Tibial nerve (tissue), 4 donors: ENCODE results near the gene NELFB. TPM values are rescaled to one million over a fixed set of nuclear protein-coding genes. Genes with fewer than 3 reads are reported as not detected.

Source experiments
- DNase-seq, 2 donors: peaks; one replicate each; pipeline ENCODE4 v3.0.0-alpha.2; 2019; ENCODE audit warnings: low spot score in 2 of 2
- H3K27ac ChIP-seq, 4 donors: fragments of 200-600 bp; sonication (generic) in 3 of 4; one replicate each; pipeline ENCODE4 v1.5.1; 2017 to 2019; ENCODE audit warnings: mild to moderate bottlenecking in 1 of 4
- H3K27me3 ChIP-seq, 2 donors: fragments of 200-600 bp; sonication (generic) in 1 of 2; one replicate each; pipeline versions ENCODE4 v1.5.1 to v1.6.0; 2017 to 2019
- H3K36me3 ChIP-seq, 3 donors: fragments of 200-600 bp; sonication (generic); one replicate each; pipeline ENCODE4 v1.5.1; 2018 to 2019
- H3K4me1 ChIP-seq, 4 donors: fragments of 200-600 bp; sonication (generic) in 3 of 4; one replicate each; pipeline ENCODE4 v1.5.1; 2017 to 2019
- H3K4me3 ChIP-seq, 4 donors: fragments of 200-600 bp; sonication (generic) in 3 of 4; one replicate each; pipeline ENCODE4 v1.5.1; 2017 to 2019; ENCODE audit warnings: mild to moderate bottlenecking in 1 of 4, moderate library complexity in 1 of 4
- H3K9me3 ChIP-seq, 4 donors: fragments of 200-600 bp; sonication (generic) in 3 of 4; one replicate each; pipeline ENCODE4 v1.5.1; 2017 to 2019
- CTCF ChIP-seq, 5 experiments: fragments of 200-600 bp in 3 of 5; fragments of 450-650 bp in 2 of 5; sonication (generic) in 3 of 5; IDR thresholded peaks; one replicate each; pipeline ENCODE4 v1.5.1; 2016 to 2019; ENCODE audit warnings: antibody characterized with exemption in 5 of 5, mild to moderate bottlenecking in 3 of 5, moderate library complexity in 2 of 5
- EP300 ChIP-seq, 2 donors: sonication (generic); formaldehyde crosslinking; IDR thresholded peaks; one replicate each; pipeline ENCODE4 v1.6.1; 2017; ENCODE audit warnings: antibody characterized with exemption in 2 of 2, mild to moderate bottlenecking in 1 of 2
- POLR2A ChIP-seq, 2 donors: fragments of 450-650 bp; IDR thresholded peaks; one replicate each; pipeline ENCODE4 v1.6.1; 2017; ENCODE audit warnings: antibody characterized with exemption in 2 of 2, mild to moderate bottlenecking in 2 of 2, moderate library complexity in 2 of 2
- WGBS, 2 donors: methylation state at CpG; one replicate each; pipeline ENCODE4 v1.1.5; 2018; 5-methylcytosine and 5-hydroxymethylcytosine counted together
- total RNA-seq, 4 donors: library from RNA; depleted of rRNA; stranded (reverse); fragments of >200 nt; gene quantifications; one replicate each; pipeline ENCODE4 v1.1.0, GENCODE V29; 2016

The NELFB gene
- total RNA-seq, 4 donors from 2014 or later: 29.7 to 52.0 (median 38.7) TPM

- Histone ChIP-seq H3K9me3 (no peaks in the 10 kb centered on the region), H3K4me3 (no peak overlapping the region), H3K27me3 (peaks cover 0 to 61% of the 10 kb centered on the region in 2 donors), H3K27ac (no peak overlapping the region), H3K36me3 (no peaks in the 10 kb centered on the region), H3K4me1 (peaks cover 0 to 32% (median 15%) of the 10 kb centered on the region in 4 donors)
- no peak for DNase-seq
- no peak for TF ChIP-seq EP300 (IDR thresholded peaks at IDR 0.05)
- TF ChIP-seq CTCF (IDR thresholded peaks at IDR 0.05): no peak
- no peak for TF ChIP-seq POLR2A (IDR thresholded peaks at IDR 0.05)
- WGBS, 2 donors: 71 to 74% methylated on average over 26 to 35 of the region's 40 CpGs
These were observed 21.8 kb upstream of the NELFB start for GRCh38 chr9:137233143-137233980.

- H3K4me3 ChIP-seq: no peak overlapping the region
- 63 to 71% methylated on average over 25 to 30 of the region's 40 CpGs for WGBS, 2 donors
- peaks cover 0 to 40% (median 19%) of the 10 kb centered on the region in 4 donors for H3K4me1 ChIP-seq
- H3K27me3 ChIP-seq: peaks cover 0 to 53% of the 10 kb centered on the region in 2 donors
- H3K27ac ChIP-seq: no peak overlapping the region
- DNase-seq: no peak
- H3K36me3 ChIP-seq: no peaks in the 10 kb centered on the region
- TF ChIP-seq CTCF (IDR thresholded peaks at IDR 0.05): no peak
- H3K9me3 ChIP-seq: no peaks in the 10 kb centered on the region
These were observed 21.0 kb upstream of the NELFB start for GRCh38 chr9:137234055-137234697.

DNA sequence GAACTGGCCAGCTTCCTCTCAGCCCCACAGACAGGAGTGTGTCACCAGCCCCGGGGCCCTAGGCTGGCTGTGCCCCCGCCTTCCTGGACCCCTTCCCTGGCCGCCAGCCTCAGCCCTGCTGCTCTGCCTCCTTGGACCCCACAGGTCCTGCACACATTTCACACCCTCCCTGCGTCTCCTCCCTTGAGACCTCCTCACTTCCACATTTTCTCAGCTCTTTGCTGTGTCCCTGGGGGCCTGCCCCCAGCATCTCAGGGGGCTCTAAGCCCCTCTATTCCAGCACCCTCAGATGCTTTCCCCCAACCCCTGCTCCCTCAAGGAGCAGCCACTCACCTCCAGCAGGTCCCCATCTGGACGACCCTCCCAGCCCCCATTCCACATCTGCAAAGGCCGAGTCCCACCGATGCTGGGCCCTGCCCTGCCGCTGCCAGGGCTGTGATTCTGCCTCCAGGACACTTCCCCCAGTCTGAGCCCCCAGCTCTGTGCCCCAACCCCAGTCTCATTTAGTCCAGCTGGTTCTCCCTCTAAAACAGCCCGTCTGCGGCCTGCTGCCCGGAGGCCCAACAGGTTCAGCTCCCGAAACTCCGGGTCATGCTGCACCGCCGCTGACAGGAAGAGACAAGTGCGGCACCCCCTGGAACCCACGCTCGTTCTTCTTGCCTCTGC, 20.2 kb upstream of the NELFB start:
- Histone ChIP-seq H3K9me3 (no peaks in the 10 kb centered on the region), H3K4me3 (no peak overlapping the region), H3K27ac (no peak overlapping the region), H3K36me3 (no peaks in the 10 kb centered on the region), H3K27me3 (peaks cover 0 to 46% of the 10 kb centered on the region in 2 donors), H3K4me1 (peaks cover 0 to 47% (median 23%) of the 10 kb centered on the region in 4 donors)
- 79 to 84% methylated on average over 17 of the region's 18 CpGs for WGBS, 2 donors
- DNase-seq: no peak
- TF ChIP-seq POLR2A (IDR thresholded peaks at IDR 0.05) (no peak), EP300 (IDR thresholded peaks at IDR 0.05) (no peak), CTCF (IDR thresholded peaks at IDR 0.05) (no peak)

GRCh38 chr9:137235424-137236237, 19.5 kb upstream of the NELFB start:
- Histone ChIP-seq H3K4me3 (peak overlapping the region in 1 of 4 donors; percentile 15), H3K27me3 (peaks cover 0 to 38% of the 10 kb centered on the region in 2 donors), H3K27ac (peak overlapping the region in 2 of 4 donors; percentile 37 to 43), H3K36me3 (no peaks in the 10 kb centered on the region), H3K4me1 (peaks cover 0 to 49% (median 23%) of the 10 kb centered on the region in 4 donors), H3K9me3 (no peaks in the 10 kb centered on the region)
- TF ChIP-seq CTCF (IDR thresholded peaks at IDR 0.05): no peak
- TF ChIP-seq EP300 (IDR thresholded peaks at IDR 0.05): no peak
- TF ChIP-seq POLR2A (IDR thresholded peaks at IDR 0.05): no peak
- 66 to 71% methylated on average over 26 to 32 of the region's 35 CpGs for WGBS, 2 donors
- no peak for DNase-seq
